HG03159 (cell line): Measurements from ENCODE around the gene SAMD3.
"Not testable (repeated sequence)": the region's sequence is repeated elsewhere in the genome, so short reads cannot be mapped to it uniquely, and the experiment has no call there.

ENCODE experiments used
- ATAC-seq: cut with Tn5 transposase; IDR thresholded peaks from one replicate; pipeline ENCODE4 v1.9.1; 2021; ENCODE audit warnings: mild to moderate bottlenecking, moderate library complexity; ENCODE audit not compliant: unreplicated experiment

SAMD3 gene

GRCh38 chr6:130138116-130138908 lies 84.4 kb downstream of the SAMD3 start:
- ATAC-seq: peak; percentile 50

GRCh38 chr6:130136798-130137197 lies 86.0 kb downstream of the SAMD3 start:
- no peak for ATAC-seq

GRCh38 chr6:130134582-130134981 lies 88.2 kb downstream of the SAMD3 start:
- ATAC-seq: no peak

GRCh38 chr6:130132286-130132701 lies 90.5 kb downstream of the SAMD3 start:
- ATAC-seq: peak; percentile 90

GRCh38 chr6:130129762-130130246 lies 92.9 kb downstream of the SAMD3 start:
- no peak for ATAC-seq

- no peak for ATAC-seq
These were observed 94.4 kb downstream of the SAMD3 start for GRCh38 chr6:130128326-130128725.

GRCh38 chr6:130127195-130127594 lies 95.6 kb downstream of the SAMD3 start:
- no peak for ATAC-seq

GRCh38 chr6:130122243-130122642 lies 100.5 kb downstream of the SAMD3 start:
- ATAC-seq: no peak

GRCh38 chr6:130120731-130121130 lies 102.0 kb downstream of the SAMD3 start:
- ATAC-seq: no peak

GRCh38 chr6:130119211-130119610 lies 103.5 kb downstream of the SAMD3 start:
- ATAC-seq: no peak

- ATAC-seq: no peak
These were observed 104.5 kb downstream of the SAMD3 start for GRCh38 chr6:130118236-130118635.

- ATAC-seq: not testable (repeated sequence)
These were observed 105.5 kb downstream of the SAMD3 start for GRCh38 chr6:130117187-130117701.

GRCh38 chr6:130116273-130116672 lies 106.5 kb downstream of the SAMD3 start:
- ATAC-seq: peak; percentile 54

GRCh38 chr6:130115036-130115435 lies 107.7 kb downstream of the SAMD3 start:
- peak; percentile 91 for ATAC-seq

- ATAC-seq: no peak
These were observed 109.5 kb downstream of the SAMD3 start for GRCh38 chr6:130113201-130113710.

- ATAC-seq: no peak
These were observed 111.7 kb downstream of the SAMD3 start for GRCh38 chr6:130111031-130111430.

- ATAC-seq: no peak
These were observed 115.0 kb downstream of the SAMD3 start for GRCh38 chr6:130107710-130108109.

- peak; percentile 83 for ATAC-seq
These were observed 116.6 kb downstream of the SAMD3 start for GRCh38 chr6:130105996-130106704.

GRCh38 chr6:130099119-130099518 lies 123.6 kb downstream of the SAMD3 start:
- ATAC-seq: no peak

GRCh38 chr6:130098317-130098716 lies 124.4 kb downstream of the SAMD3 start:
- no peak for ATAC-seq
